ENCODE data around the gene ZDHHC13. TPM values are rescaled to one million over a fixed set of nuclear protein-coding genes. Genes with fewer than 3 reads are reported as not detected.

The ZDHHC13 gene
- total RNA-seq, 1 donor from 2014 or later: 28.5 TPM

DNA sequence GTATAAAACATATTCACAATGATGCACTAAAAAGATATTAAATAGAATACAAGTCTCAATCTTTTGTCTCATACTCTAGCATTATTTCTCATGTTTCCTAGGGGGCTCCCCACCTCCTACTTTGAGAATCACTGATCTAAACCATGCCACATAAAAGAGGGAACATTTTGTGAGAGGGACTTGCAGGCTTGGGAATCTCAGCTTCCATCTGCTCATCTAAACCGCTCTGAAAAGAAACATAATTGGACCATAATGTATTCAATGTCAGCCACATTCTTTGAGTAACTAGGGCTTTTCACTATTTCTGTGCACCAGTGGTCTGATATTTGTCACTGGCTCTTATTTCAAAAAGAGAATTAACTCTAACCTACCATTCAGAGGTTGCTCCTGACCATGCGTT, 91.2 kb downstream of the ZDHHC13 start:
- DNase-seq (ENCODE audit: low read depth): no peak

DNA sequence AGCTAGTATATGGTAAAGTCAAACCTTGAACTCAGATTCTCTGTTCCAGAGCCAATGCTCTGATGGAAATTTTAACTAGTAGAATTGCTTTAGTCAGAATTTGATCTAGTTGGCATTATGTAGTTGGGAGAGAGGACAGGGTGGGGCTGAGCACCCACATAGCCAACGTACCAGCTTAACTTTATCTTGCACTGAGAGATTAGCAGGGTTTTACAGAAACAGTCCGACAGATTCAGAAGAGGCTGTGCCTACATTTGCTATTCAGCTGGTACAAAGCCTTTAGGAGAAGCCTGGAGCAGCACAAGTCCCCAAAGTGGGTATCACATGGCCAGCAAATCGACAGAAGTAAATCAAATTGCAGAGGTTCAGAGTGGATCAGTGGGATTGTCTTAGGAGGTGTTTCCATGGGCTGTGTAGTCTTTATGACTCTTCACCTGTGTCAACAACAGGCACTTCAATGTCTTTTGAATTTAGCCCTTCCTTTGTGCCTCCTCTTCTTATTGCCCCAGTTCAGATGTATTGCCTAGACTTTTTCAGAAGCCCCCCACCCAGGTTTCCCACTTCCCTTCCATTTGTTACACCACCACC, 92.1 kb downstream of the ZDHHC13 start:
- no peak for DNase-seq (ENCODE audit: low read depth)

- DNase-seq (ENCODE audit: low read depth): no peak
Observed at GRCh38 chr11:19209617-19210370, 92.8 kb downstream of the ZDHHC13 start.

GRCh38 chr11:19216021-19216420, 99.1 kb downstream of the ZDHHC13 start:
- no peak for DNase-seq (ENCODE audit: low read depth)

DNA sequence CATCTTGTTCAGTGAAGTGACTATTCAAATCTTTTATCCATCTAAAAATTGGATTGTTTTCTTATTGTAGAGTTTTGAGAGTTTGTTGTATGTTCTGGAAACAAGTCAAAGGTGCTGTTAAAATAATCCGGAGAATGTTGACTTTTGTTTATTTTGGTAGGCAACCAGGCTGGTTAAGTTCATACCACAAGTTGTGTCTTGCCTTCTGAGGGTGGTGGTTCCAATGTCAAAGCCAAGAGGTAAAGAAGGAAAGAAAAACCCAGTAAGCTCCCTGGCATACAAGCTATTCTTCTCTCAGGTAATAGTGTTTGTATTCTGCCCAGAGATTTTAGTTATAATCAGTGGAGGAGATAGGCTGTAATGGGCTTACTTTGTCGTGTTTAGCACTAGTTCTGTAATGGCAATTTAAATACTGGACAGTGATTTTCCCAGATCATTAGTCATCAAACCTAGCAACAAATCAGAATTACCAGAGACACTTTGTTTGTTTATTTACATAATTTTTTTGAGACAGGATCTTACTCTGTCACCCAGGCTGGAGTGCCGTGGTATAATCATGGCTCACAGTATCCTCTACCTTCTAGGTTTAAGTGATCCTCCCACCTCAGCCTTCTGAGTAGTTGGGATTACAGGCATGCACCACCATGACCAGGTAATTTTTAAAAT, 99.9 kb downstream of the ZDHHC13 start:
- no peak for DNase-seq (ENCODE audit: low read depth)

GRCh38 chr11:19218216-19218615, 101.2 kb downstream of the ZDHHC13 start:
- no peak for DNase-seq (ENCODE audit: low read depth)

DNA sequence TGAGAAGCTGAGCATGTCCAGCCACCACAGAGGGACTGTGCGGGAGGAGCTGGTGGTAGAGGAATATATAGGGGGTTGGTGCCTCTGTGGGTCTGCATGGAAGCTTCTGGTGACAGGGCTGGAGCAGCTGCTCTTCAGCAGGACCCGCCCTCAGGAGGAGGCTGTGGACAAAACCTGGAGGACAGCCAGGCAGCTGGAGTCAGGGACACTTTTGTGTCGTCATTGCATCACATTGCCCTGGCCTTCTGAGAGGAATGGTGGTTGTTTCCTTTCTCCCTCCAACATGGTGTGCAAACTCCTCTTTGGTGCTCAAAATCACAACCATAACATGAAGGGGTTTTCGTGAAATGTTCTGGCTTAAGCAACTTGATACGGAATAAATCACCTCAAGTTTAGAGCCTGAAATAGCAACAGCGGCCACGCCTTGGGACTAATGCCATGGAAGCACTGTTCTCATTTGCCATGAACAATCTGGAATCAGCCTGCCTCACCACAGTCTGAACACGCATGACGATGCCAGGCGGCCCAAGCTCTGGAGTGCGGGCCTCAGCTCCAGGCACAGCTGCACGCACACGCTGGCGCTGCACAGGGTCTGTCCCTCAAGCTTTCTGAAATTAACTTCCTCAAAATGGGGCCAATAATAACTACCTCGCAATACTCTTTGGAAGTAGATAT, 102.0 kb downstream of the ZDHHC13 start:
- DNase-seq (ENCODE audit: low read depth): no peak

GRCh38 chr11:19220903-19221724, 104.1 kb downstream of the ZDHHC13 start:
- no peak for DNase-seq (ENCODE audit: low read depth)

DNA sequence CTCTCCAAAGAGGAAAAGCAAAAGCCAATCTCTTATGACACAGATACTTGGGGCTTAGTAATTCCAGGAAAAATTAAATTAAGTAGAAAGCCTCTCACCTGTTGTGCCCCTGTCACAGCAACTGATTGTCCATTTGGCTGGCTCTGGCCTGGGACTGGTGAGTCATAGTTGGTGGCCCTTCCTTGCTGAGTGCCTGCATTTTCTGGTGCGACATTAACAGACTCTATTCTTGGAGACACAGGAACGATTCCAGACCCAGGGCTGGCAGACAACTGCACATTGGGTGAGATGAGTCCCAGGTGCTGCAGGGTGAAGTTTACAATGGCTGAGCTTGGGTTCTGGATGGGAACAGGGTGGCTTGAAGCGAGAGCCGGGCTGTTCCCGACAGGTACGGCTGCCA, 108.2 kb downstream of the ZDHHC13 start:
- no peak for DNase-seq (ENCODE audit: low read depth)

- no peak for DNase-seq (ENCODE audit: low read depth)
Observed at GRCh38 chr11:19225581-19225980, 108.6 kb downstream of the ZDHHC13 start.

Other genes with a start within 250 kb of the ZDHHC13 start
- not detected in 2 replicates for gene MRGPRX1, start 177.8 kb upstream of the ZDHHC13 start, total RNA-seq
- gene MRGPRX2, start 56.5 kb upstream of the ZDHHC13 start, total RNA-seq: not detected in 2 replicates
- not detected in 2 replicates for gene CSRP3, start 84.8 kb downstream of the ZDHHC13 start, total RNA-seq
- gene E2F8, start 123.8 kb downstream of the ZDHHC13 start, total RNA-seq: 0.65 and 1.0 TPM in 2 replicates